ENCODE measurements around the gene ARHGEF35. TPM values are rescaled to one million over a fixed set of nuclear protein-coding genes. Genes with fewer than 3 reads are reported as not detected.
"Not testable (repeated sequence)": the region's sequence is repeated elsewhere in the genome, so short reads cannot be mapped to it uniquely, and the experiment has no call there.

ARHGEF35 gene
- total and polyA plus RNA-seq, 2 of the 4 experiments (the other 2 are of a cell fraction), result not detected

DNA sequence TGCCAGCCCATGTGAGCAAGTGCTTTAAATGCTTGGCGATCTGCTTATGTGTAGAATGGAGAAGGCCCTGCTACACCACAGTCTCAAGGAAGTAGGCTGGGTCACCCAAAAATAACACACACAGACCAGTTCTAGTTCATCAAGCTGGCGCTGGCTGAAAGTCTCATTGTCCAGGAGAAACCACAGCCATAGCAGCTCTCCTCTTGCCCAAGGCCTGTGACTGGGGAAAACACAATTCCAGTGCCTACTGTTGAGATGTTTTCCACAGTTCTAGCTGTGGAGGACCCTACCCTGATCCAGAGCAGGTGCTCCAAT is 16.5 kb downstream of the ARHGEF35 start:
- H3K9me3 ChIP-seq (ENCODE audit: control insufficient read depth, insufficient read depth, low read length); H3K36me3 ChIP-seq (ENCODE audit: control insufficient read depth, insufficient read depth, low read length); H3K79me1 ChIP-seq (ENCODE audit: low read depth in 1 of 2, low read length in 2 of 2); H4K8ac ChIP-seq (ENCODE audit: low read depth in 2 of 2, low read length in 2 of 2); DNase-seq; H4K5ac ChIP-seq (ENCODE audit: low read depth, low read length); H3K27ac ChIP-seq (ENCODE audit: insufficient read depth, low read length); H3K4me3 ChIP-seq (ENCODE audit: insufficient read depth, low read depth, low read length); H2BK15ac ChIP-seq (ENCODE audit: low read depth, low read length); H3K56ac ChIP-seq (ENCODE audit: extremely low read depth, insufficient read depth, low read length); H2AK9ac ChIP-seq (replicated peaks; ENCODE audit: low read depth, low read length, poor library complexity); H2BK20ac ChIP-seq (ENCODE audit: low read depth, low read length); H3K9me1 ChIP-seq (ENCODE audit: insufficient read depth, low read length); H2BK5ac ChIP-seq (ENCODE audit: low read depth, low read length, poor library complexity, severe bottlenecking); H3K14ac ChIP-seq (replicated peaks; ENCODE audit: low read depth, low read length); H3K18ac ChIP-seq (ENCODE audit: low read depth, low read length); H4K20me1 ChIP-seq (ENCODE audit: insufficient read depth, low read length); BruUV-seq (replicated peaks); intact Hi-C loops (cut with micrococcal nuclease); H3K4me2 ChIP-seq (ENCODE audit: low read depth, low read length); ATAC-seq (ENCODE audit: low read depth); H3K4me1 ChIP-seq (ENCODE audit: control insufficient read depth, insufficient read depth, low read length); H4K91ac ChIP-seq (ENCODE audit: insufficient read depth, low read depth, low read length); H3K23ac ChIP-seq (ENCODE audit: low read depth, low read length); H3K9ac ChIP-seq (ENCODE audit: low read depth, low read length); dilution Hi-C loops (cut with HindIII; ENCODE audit: low sequenced_read_pairs, unreplicated experiment); POLR2A ChIA-PET (ENCODE audit: unreplicated experiment); H2AFZ ChIP-seq (replicated peaks; ENCODE audit: low read length, poor library complexity); CTCF ChIA-PET; H3K4ac ChIP-seq (ENCODE audit: low read depth, low read length); H2BK120ac ChIP-seq (ENCODE audit: low read depth, low read length); H3K27me3 ChIP-seq (ENCODE audit: control insufficient read depth, insufficient read depth, low read length); H2AK5ac ChIP-seq (ENCODE audit: low read depth, low read length): not testable (repeated sequence)
- WGBS, 2 experiments (ENCODE audit: extremely low coverage in 2 of 2, insufficient read length in 1 of 2), result no CpG with 5 or more reads among the region's 2 CpGs
- in situ Hi-C loops (cut with MboI; ENCODE audit: low sequenced_read_pairs), result loop anchor here (25.0 kb wide), 1 partner anchor 208 kb away; no protein-coding TSS in a partner anchor

GRCh38 chr7:144178380-144179164 is 17.1 kb downstream of the ARHGEF35 start:
- H2BK20ac ChIP-seq (ENCODE audit: low read depth, low read length); H3K9me3 ChIP-seq (ENCODE audit: control insufficient read depth, insufficient read depth, low read length); H3K4ac ChIP-seq (ENCODE audit: low read depth, low read length); H2BK5ac ChIP-seq (ENCODE audit: low read depth, low read length, poor library complexity, severe bottlenecking); H3K9ac ChIP-seq (ENCODE audit: low read depth, low read length); H2BK120ac ChIP-seq (ENCODE audit: low read depth, low read length); H2AFZ ChIP-seq (replicated peaks; ENCODE audit: low read length, poor library complexity); H4K20me1 ChIP-seq (ENCODE audit: insufficient read depth, low read length); H3K9me1 ChIP-seq (ENCODE audit: insufficient read depth, low read length); H3K56ac ChIP-seq (ENCODE audit: extremely low read depth, insufficient read depth, low read length); DNase-seq; H3K4me3 ChIP-seq (ENCODE audit: insufficient read depth, low read depth, low read length); H4K8ac ChIP-seq (ENCODE audit: low read depth in 2 of 2, low read length in 2 of 2); H3K14ac ChIP-seq (replicated peaks; ENCODE audit: low read depth, low read length); H3K36me3 ChIP-seq (ENCODE audit: control insufficient read depth, insufficient read depth, low read length); POLR2A ChIA-PET (ENCODE audit: unreplicated experiment); H2BK15ac ChIP-seq (ENCODE audit: low read depth, low read length); H4K91ac ChIP-seq (ENCODE audit: insufficient read depth, low read depth, low read length); BruUV-seq (replicated peaks); H3K4me2 ChIP-seq (ENCODE audit: low read depth, low read length); intact Hi-C loops (cut with micrococcal nuclease); H2AK5ac ChIP-seq (ENCODE audit: low read depth, low read length); dilution Hi-C loops (cut with HindIII; ENCODE audit: low sequenced_read_pairs, unreplicated experiment); H3K23ac ChIP-seq (ENCODE audit: low read depth, low read length); H4K5ac ChIP-seq (ENCODE audit: low read depth, low read length); H3K27ac ChIP-seq (ENCODE audit: insufficient read depth, low read length); H3K27me3 ChIP-seq (ENCODE audit: control insufficient read depth, insufficient read depth, low read length); H3K18ac ChIP-seq (ENCODE audit: low read depth, low read length); CTCF ChIA-PET; H3K4me1 ChIP-seq (ENCODE audit: control insufficient read depth, insufficient read depth, low read length); H2AK9ac ChIP-seq (replicated peaks; ENCODE audit: low read depth, low read length, poor library complexity); H3K79me1 ChIP-seq (ENCODE audit: low read depth in 1 of 2, low read length in 2 of 2): not testable (repeated sequence)
- peak; percentile 56; the same call in 1 of the 2 replicates for ATAC-seq (ENCODE audit: low read depth)
- WGBS, 2 experiments (ENCODE audit: extremely low coverage in 2 of 2, insufficient read length in 1 of 2), result no CpG with 5 or more reads among the region's 10 CpGs
- in situ Hi-C loops (cut with MboI; ENCODE audit: low sequenced_read_pairs), result loop anchor here (25.0 kb wide), 1 partner anchor 209 kb away; no protein-coding TSS in a partner anchor

All from IMR-90 (cell line).